Stimulated activated memory B cell treated with anti-CD40 and anti-IgM and Interleukin-4, amounts not matched to agents 10 μg/mL and 1 μg/mL and 100 μg/mL, for 72 hours (primary cell): ENCODE measurements around the gene TFE3.

Source experiments
- ATAC-seq: fragments of 150-1000 bp; cut with Tn5 transposase; 2 replicates; pipeline ENCODE4 v1.10.0; 2021
- H3K27ac Mint-ChIP-seq: one replicate; pipeline ENCODE4 v1.8.0; 2022; ENCODE audit warnings: mild to moderate bottlenecking, mixed read lengths
- H3K27me3 Mint-ChIP-seq: one replicate; pipeline ENCODE4 v1.8.0; 2022; ENCODE audit warnings: mixed read lengths
- H3K36me3 Mint-ChIP-seq: one replicate; pipeline ENCODE4 v1.8.0; 2022; ENCODE audit warnings: mixed read lengths
- H3K4me1 Mint-ChIP-seq: one replicate; pipeline ENCODE4 v1.8.0; 2022; ENCODE audit warnings: mixed read lengths
- H3K4me3 Mint-ChIP-seq: one replicate; pipeline ENCODE4 v1.8.0; 2022; ENCODE audit warnings: mild to moderate bottlenecking, moderate library complexity, mixed read lengths
- H3K9me3 Mint-ChIP-seq: one replicate; pipeline ENCODE4 v1.8.0; 2022; ENCODE audit warnings: mixed read lengths

TFE3 gene

GRCh38 chrX:49040376-49040955 lies 2.7 kb downstream of the TFE3 start:
- ATAC-seq: no peak
- H3K27ac Mint-ChIP-seq: peak overlapping the region; percentile 75
- H3K36me3 Mint-ChIP-seq: peaks cover 18% of the 10 kb centered on the region
- peak overlapping the region; percentile 31 for H3K4me3 Mint-ChIP-seq
- no peaks in the 10 kb centered on the region for H3K9me3 Mint-ChIP-seq
- peaks cover 36% of the 10 kb centered on the region for H3K4me1 Mint-ChIP-seq
- H3K27me3 Mint-ChIP-seq: no peaks in the 10 kb centered on the region

DNA sequence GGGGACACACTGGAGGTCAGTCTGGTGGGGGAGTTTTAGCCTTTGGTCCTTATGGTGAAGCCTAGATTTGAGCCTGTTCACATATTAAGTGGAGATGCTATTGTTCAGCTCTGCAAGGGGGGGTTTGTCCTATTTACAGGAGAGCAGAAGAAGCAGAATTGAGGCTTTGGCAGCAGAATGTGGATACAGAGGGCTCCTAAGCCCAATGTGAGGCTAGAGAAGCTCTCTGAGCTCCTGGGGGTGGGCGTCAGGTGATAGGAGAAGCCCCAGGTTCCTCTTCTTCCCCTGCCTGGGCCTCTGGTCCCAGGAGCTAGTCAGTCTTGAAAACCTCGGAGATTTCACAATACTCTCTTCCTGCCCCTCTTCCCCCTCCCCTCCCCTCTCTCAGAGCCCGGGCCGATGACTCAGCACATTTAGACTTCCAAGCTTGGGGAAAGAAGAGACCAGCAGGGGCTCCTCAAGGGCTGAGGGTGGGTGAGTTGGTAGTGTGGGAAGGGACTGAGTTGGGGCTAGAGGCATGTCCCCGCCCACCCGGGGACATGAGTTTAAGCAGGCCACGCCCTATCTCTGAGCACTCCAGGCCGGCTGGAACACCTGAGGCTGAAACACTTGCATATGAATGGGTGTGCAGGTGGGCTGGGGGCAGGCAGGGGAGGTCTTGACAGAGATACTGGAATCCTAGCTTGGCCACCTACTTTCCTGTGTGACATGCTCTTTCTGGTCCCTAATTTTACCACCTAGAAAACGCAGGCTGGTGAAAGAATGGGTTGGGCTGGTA lies 3.4 kb downstream of the TFE3 start:
- peak overlapping the region; percentile 31 for H3K4me3 Mint-ChIP-seq
- peaks cover 20% of the 10 kb centered on the region for H3K36me3 Mint-ChIP-seq
- peaks cover 36% of the 10 kb centered on the region for H3K4me1 Mint-ChIP-seq
- ATAC-seq: no peak
- no peaks in the 10 kb centered on the region for H3K27me3 Mint-ChIP-seq
- no peaks in the 10 kb centered on the region for H3K9me3 Mint-ChIP-seq
- H3K27ac Mint-ChIP-seq: peak overlapping the region; percentile 75

- Mint-ChIP-seq H3K4me3 (no peak overlapping the region), H3K27me3 (no peaks in the 10 kb centered on the region), H3K9me3 (no peaks in the 10 kb centered on the region), H3K36me3 (peaks cover 36% of the 10 kb centered on the region), H3K4me1 (peaks cover 36% of the 10 kb centered on the region), H3K27ac (no peak overlapping the region)
- ATAC-seq: no peak
These were observed 5.2 kb downstream of the TFE3 start for GRCh38 chrX:49037883-49038475.

- no peaks in the 10 kb centered on the region for H3K9me3 Mint-ChIP-seq
- no peak for ATAC-seq
These were observed 12.9 kb downstream of the TFE3 start for GRCh38 chrX:49030283-49030682.

DNA sequence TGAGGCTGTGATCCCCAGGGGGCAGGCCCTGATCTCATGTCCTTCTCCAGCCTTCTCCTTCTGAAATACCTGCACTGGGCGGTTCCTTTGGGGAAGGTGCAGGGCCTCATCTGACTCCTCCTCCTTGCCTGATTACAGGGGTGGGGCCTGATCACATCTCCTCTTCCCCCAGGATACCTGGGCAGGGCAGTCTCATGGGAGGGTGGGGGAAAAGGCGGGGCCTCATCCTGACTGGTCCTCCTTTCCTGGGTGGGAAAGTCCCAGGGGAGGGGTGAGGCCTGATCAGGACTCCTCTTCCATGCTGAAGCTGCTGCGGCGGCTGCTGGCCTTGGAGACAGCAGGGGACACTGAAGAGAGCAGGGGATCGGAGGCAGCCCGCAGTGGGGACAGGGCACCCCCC lies 13.3 kb downstream of the TFE3 start:
- no peak for ATAC-seq
- Mint-ChIP-seq H3K27ac (no peak overlapping the region), H3K4me3 (no peak overlapping the region), H3K36me3 (peaks cover 35% of the 10 kb centered on the region), H3K27me3 (no peaks in the 10 kb centered on the region), H3K9me3 (no peaks in the 10 kb centered on the region), H3K4me1 (no peaks in the 10 kb centered on the region)

More at GRCh38 chrX:49030283-49030682, 12.9 kb downstream of the TFE3 start:
- Mint-ChIP-seq H3K27ac (no peak overlapping the region), H3K36me3 (peaks cover 36% of the 10 kb centered on the region), H3K4me3 (no peak overlapping the region), H3K4me1 (no peaks in the 10 kb centered on the region), H3K27me3 (no peaks in the 10 kb centered on the region)

DNA sequence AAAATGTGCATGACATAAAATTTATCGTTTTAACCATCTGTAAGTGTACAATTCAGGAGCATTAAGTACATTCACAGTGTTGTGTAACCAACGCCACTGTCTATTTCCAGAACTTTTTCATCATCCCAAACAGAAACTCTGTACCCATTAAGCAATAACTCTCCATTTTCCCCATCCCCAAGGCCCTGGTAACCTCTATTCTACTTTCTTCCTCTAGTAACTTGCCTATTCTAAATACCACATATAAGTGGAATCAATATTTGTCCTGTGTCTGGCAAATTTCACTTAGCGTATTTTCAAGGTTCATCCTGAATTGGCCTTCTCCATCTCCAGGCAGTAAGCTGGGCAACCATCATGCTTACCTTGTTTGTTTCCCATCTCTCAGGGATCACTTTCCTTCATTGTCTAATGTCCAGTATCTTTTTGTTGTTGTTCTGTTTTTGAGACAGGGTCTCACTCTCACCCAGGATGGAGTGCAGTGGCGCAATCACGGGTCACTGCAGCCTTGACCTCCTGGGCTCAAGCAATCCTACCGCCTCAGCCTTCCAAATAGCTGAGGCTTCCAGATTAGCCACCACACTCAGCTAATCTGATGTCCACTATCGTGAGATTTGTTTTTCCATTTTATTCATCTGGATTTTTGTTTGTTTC lies 23.4 kb downstream of the TFE3 start:
- no peak for ATAC-seq
- Mint-ChIP-seq H3K4me3 (no peak overlapping the region), H3K27ac (no peak overlapping the region), H3K36me3 (peaks cover 4% of the 10 kb centered on the region), H3K4me1 (no peaks in the 10 kb centered on the region), H3K9me3 (no peaks in the 10 kb centered on the region), H3K27me3 (no peaks in the 10 kb centered on the region)

- no peak for ATAC-seq
- H3K9me3 Mint-ChIP-seq: no peaks in the 10 kb centered on the region
- no peak overlapping the region for H3K27ac Mint-ChIP-seq
These were observed 24.1 kb downstream of the TFE3 start for GRCh38 chrX:49019050-49019449.

DNA sequence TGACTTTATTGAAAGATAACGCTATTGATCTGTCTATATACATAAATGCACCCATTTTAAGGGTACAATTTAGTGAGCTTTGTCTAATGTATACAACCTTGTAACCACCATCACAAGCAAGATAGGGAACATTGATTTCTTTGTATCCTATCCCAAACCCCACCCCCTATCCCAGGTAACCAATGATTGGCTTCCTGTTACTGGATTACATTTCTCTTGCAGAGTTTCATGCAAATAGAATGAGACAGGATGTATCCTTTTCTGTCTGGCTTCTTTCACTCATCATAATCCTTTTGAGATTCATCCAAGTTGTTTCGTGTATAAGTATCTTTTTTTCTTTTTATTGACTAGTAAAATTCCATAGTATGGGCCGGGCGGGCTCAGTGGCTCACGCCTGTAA lies 39.5 kb downstream of the TFE3 start:
- Mint-ChIP-seq H3K4me3 (no peak overlapping the region), H3K36me3 (peaks cover 21% of the 10 kb centered on the region), H3K27me3 (no peaks in the 10 kb centered on the region), H3K9me3 (no peaks in the 10 kb centered on the region), H3K4me1 (peaks cover 21% of the 10 kb centered on the region), H3K27ac (no peak overlapping the region)
- ATAC-seq: no peak

More at GRCh38 chrX:49019050-49019449, 24.1 kb downstream of the TFE3 start:
- Mint-ChIP-seq H3K27me3 (no peaks in the 10 kb centered on the region), H3K4me1 (no peaks in the 10 kb centered on the region), H3K4me3 (no peak overlapping the region), H3K36me3 (no peaks in the 10 kb centered on the region)

DNA sequence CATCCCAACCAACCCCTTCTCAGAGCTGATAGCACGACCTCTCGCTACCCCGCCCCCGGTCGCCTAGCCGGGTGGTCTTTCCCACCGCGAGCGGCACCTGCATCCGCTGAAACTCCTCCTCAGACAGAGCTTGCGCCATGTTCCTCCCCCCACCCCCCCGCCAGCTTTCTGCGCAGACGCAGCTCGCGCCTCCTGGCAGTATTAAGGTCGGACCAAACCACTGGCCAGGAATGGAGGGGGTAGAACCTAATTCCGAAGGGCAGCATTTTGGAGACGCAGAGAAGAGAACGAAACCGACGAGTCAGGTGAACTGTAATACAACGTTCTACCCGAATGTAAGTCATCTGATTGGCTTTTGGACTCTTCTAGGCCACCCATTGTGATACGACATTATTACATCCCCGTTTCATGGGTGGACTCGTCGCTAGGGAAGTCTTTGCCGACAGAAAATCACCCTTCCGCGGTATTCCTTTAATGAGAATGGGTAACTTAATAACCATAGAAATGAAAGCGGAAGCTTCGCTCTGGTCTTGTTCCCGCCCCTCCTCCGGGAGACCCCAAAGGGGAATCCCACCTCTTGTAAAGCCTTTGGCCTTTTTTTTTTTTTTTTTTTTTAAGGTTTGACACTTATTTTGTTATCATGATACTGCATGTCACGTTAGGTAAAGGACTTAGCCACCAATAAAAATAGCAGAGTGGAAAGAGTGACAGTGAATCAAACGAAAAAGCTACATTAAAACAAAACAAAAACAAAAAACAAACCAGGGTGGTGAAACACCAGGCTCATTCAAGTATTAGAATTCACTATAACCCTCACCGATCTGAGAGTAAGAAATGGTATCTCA lies 40.8 kb downstream of the TFE3 start, which contains the start of gene GRIPAP1:
TSS of gene GRIPAP1 (minus strand) at position 174 of the 845 bp plus-strand sequence. CDS start at position 139, 35 bp downstream.
- H3K4me1 Mint-ChIP-seq: peaks cover 35% of the 10 kb centered on the region
- peak within 1 kb of the TSS; percentile 98 for H3K4me3 Mint-ChIP-seq
- no peaks in the 10 kb centered on the region for H3K27me3 Mint-ChIP-seq
- H3K9me3 Mint-ChIP-seq: peaks cover 2% of the 10 kb centered on the region
- ATAC-seq: peak; percentile 93
- H3K27ac Mint-ChIP-seq: peak within 1 kb of the TSS; percentile 97
- H3K36me3 Mint-ChIP-seq: peaks cover 34% of the 10 kb centered on the region

- Mint-ChIP-seq H3K27me3 (no peaks in the 10 kb centered on the region), H3K4me1 (peaks cover 39% of the 10 kb centered on the region), H3K9me3 (peaks cover 3% of the 10 kb centered on the region), H3K4me3 (peak overlapping the region; percentile 98), H3K27ac (peak overlapping the region; percentile 97), H3K36me3 (peaks cover 40% of the 10 kb centered on the region)
- ATAC-seq: peak; percentile 73
These were observed 41.6 kb downstream of the TFE3 start for GRCh38 chrX:49001521-49002090.

- Mint-ChIP-seq H3K4me3 (peak overlapping the region; percentile 98), H3K27ac (no peak overlapping the region), H3K27me3 (no peaks in the 10 kb centered on the region), H3K36me3 (peaks cover 40% of the 10 kb centered on the region), H3K4me1 (peaks cover 39% of the 10 kb centered on the region), H3K9me3 (peaks cover 3% of the 10 kb centered on the region)
- no peak for ATAC-seq
These were observed 42.5 kb downstream of the TFE3 start for GRCh38 chrX:49000636-49001035.

- Mint-ChIP-seq H3K9me3 (peaks cover 3% of the 10 kb centered on the region), H3K4me1 (peaks cover 39% of the 10 kb centered on the region), H3K27ac (no peak overlapping the region), H3K4me3 (no peak overlapping the region), H3K36me3 (peaks cover 46% of the 10 kb centered on the region), H3K27me3 (no peaks in the 10 kb centered on the region)
- ATAC-seq: no peak
These were observed 44.1 kb downstream of the TFE3 start for GRCh38 chrX:48999030-48999429.

- peaks cover 39% of the 10 kb centered on the region for H3K4me1 Mint-ChIP-seq
- H3K27ac Mint-ChIP-seq: no peak overlapping the region
- H3K9me3 Mint-ChIP-seq: peaks cover 3% of the 10 kb centered on the region
- peaks cover 50% of the 10 kb centered on the region for H3K36me3 Mint-ChIP-seq
- no peak for ATAC-seq
- H3K27me3 Mint-ChIP-seq: no peaks in the 10 kb centered on the region
- H3K4me3 Mint-ChIP-seq: no peak overlapping the region
These were observed 44.8 kb downstream of the TFE3 start for GRCh38 chrX:48998391-48998790.

DNA sequence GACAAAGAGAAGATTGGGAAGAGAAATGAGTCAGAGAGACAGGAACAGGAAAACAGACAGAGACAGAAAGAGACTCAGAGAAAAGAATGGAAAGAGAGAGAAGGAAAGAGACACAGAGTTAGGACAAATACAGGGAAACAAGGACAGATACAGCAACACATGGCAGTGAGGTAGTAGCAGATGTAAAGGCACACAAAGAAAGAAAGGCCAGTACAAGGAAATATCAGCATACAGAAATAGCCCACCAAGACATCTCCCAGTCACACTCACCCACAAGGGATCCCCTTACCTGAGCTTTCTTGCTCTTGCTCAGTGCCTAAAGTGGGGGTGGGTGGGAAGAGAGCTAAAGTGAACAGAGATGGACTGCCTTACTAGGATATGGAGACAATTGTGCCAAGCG lies 45.3 kb downstream of the TFE3 start:
- peaks cover 3% of the 10 kb centered on the region for H3K9me3 Mint-ChIP-seq
- H3K27ac Mint-ChIP-seq: peak overlapping the region; percentile 28
- ATAC-seq: no peak
- H3K27me3 Mint-ChIP-seq: no peaks in the 10 kb centered on the region
- peaks cover 39% of the 10 kb centered on the region for H3K4me1 Mint-ChIP-seq
- no peak overlapping the region for H3K4me3 Mint-ChIP-seq
- peaks cover 55% of the 10 kb centered on the region for H3K36me3 Mint-ChIP-seq
